ENCODE measurements around the gene MAP2K6.

Gene MAP2K6

GRCh38 chr17:69454051-69454450 lies 39.6 kb downstream of the MAP2K6 start:
- Mint-ChIP-seq H3K27me3 (ENCODE audit: low read depth) (no peaks in the 10 kb centered on the region), H3K27ac (no peak overlapping the region), H3K9me3 (no peaks in the 10 kb centered on the region), H3K4me3 (no peak overlapping the region), H3K4me1 (ENCODE audit: low read depth) (peaks cover 7% of the 10 kb centered on the region), H3K36me3 (ENCODE audit: low read depth) (no peaks in the 10 kb centered on the region)
- DNase-seq (ENCODE audit: low spot score), result no peak

GRCh38 chr17:69455040-69455439 lies 40.5 kb downstream of the MAP2K6 start:
- Mint-ChIP-seq H3K36me3 (ENCODE audit: low read depth) (no peaks in the 10 kb centered on the region), H3K27ac (no peak overlapping the region), H3K4me1 (ENCODE audit: low read depth) (peaks cover 7% of the 10 kb centered on the region), H3K27me3 (ENCODE audit: low read depth) (no peaks in the 10 kb centered on the region), H3K9me3 (no peaks in the 10 kb centered on the region), H3K4me3 (no peak overlapping the region)
- DNase-seq (ENCODE audit: low spot score), result no peak

- no peaks in the 10 kb centered on the region for H3K36me3 Mint-ChIP-seq (ENCODE audit: low read depth)
- H3K27ac Mint-ChIP-seq, result no peak overlapping the region
- no peaks in the 10 kb centered on the region for H3K27me3 Mint-ChIP-seq (ENCODE audit: low read depth)
- DNase-seq (ENCODE audit: low spot score), result no peak
- H3K4me3 Mint-ChIP-seq, result no peak overlapping the region
- no peaks in the 10 kb centered on the region for H3K9me3 Mint-ChIP-seq
- H3K4me1 Mint-ChIP-seq (ENCODE audit: low read depth), result peaks cover 4% of the 10 kb centered on the region
Measured at GRCh38 chr17:69457603-69458002, 43.1 kb downstream of the MAP2K6 start.

- H3K4me1 Mint-ChIP-seq (ENCODE audit: low read depth), result peaks cover 4% of the 10 kb centered on the region
- no peak overlapping the region for H3K4me3 Mint-ChIP-seq
- no peaks in the 10 kb centered on the region for H3K9me3 Mint-ChIP-seq
- no peaks in the 10 kb centered on the region for H3K36me3 Mint-ChIP-seq (ENCODE audit: low read depth)
- no peak overlapping the region for H3K27ac Mint-ChIP-seq
- no peak for DNase-seq (ENCODE audit: low spot score)
- no peaks in the 10 kb centered on the region for H3K27me3 Mint-ChIP-seq (ENCODE audit: low read depth)
Measured at GRCh38 chr17:69460963-69461922, 46.7 kb downstream of the MAP2K6 start.

GRCh38 chr17:69461951-69462369 lies 47.5 kb downstream of the MAP2K6 start:
- Mint-ChIP-seq H3K4me1 (ENCODE audit: low read depth) (peaks cover 4% of the 10 kb centered on the region), H3K36me3 (ENCODE audit: low read depth) (no peaks in the 10 kb centered on the region), H3K4me3 (no peak overlapping the region), H3K27me3 (ENCODE audit: low read depth) (no peaks in the 10 kb centered on the region), H3K27ac (no peak overlapping the region), H3K9me3 (no peaks in the 10 kb centered on the region)
- DNase-seq (ENCODE audit: low spot score), result no peak

GRCh38 chr17:69462882-69463281 lies 48.4 kb downstream of the MAP2K6 start:
- DNase-seq (ENCODE audit: low spot score), result no peak
- Mint-ChIP-seq H3K27me3 (ENCODE audit: low read depth) (no peaks in the 10 kb centered on the region), H3K4me1 (ENCODE audit: low read depth) (peaks cover under 1% of the 10 kb centered on the region), H3K36me3 (ENCODE audit: low read depth) (no peaks in the 10 kb centered on the region), H3K9me3 (no peaks in the 10 kb centered on the region), H3K27ac (no peak overlapping the region), H3K4me3 (no peak overlapping the region)

- Mint-ChIP-seq H3K9me3 (no peaks in the 10 kb centered on the region), H3K4me3 (no peak overlapping the region), H3K4me1 (ENCODE audit: low read depth) (no peaks in the 10 kb centered on the region), H3K27ac (no peak overlapping the region), H3K36me3 (ENCODE audit: low read depth) (no peaks in the 10 kb centered on the region), H3K27me3 (ENCODE audit: low read depth) (no peaks in the 10 kb centered on the region)
- DNase-seq (ENCODE audit: low spot score), result no peak
Measured at GRCh38 chr17:69466451-69466850, 52.0 kb downstream of the MAP2K6 start.

- no peaks in the 10 kb centered on the region for H3K27me3 Mint-ChIP-seq (ENCODE audit: low read depth)
- no peaks in the 10 kb centered on the region for H3K36me3 Mint-ChIP-seq (ENCODE audit: low read depth)
- no peak overlapping the region for H3K27ac Mint-ChIP-seq
- H3K4me1 Mint-ChIP-seq (ENCODE audit: low read depth), result no peaks in the 10 kb centered on the region
- DNase-seq (ENCODE audit: low spot score), result no peak
- H3K9me3 Mint-ChIP-seq, result no peaks in the 10 kb centered on the region
- H3K4me3 Mint-ChIP-seq, result no peak overlapping the region
Measured at GRCh38 chr17:69466905-69467667, 52.6 kb downstream of the MAP2K6 start.

GRCh38 chr17:69468207-69468606 lies 53.7 kb downstream of the MAP2K6 start:
- Mint-ChIP-seq H3K4me1 (ENCODE audit: low read depth) (no peaks in the 10 kb centered on the region), H3K4me3 (no peak overlapping the region), H3K27ac (no peak overlapping the region), H3K9me3 (no peaks in the 10 kb centered on the region), H3K27me3 (ENCODE audit: low read depth) (no peaks in the 10 kb centered on the region), H3K36me3 (ENCODE audit: low read depth) (no peaks in the 10 kb centered on the region)
- no peak for DNase-seq (ENCODE audit: low spot score)

GRCh38 chr17:69470702-69471101 lies 56.2 kb downstream of the MAP2K6 start:
- Mint-ChIP-seq H3K4me3 (no peak overlapping the region), H3K27me3 (ENCODE audit: low read depth) (no peaks in the 10 kb centered on the region), H3K9me3 (no peaks in the 10 kb centered on the region), H3K4me1 (ENCODE audit: low read depth) (no peaks in the 10 kb centered on the region), H3K36me3 (ENCODE audit: low read depth) (no peaks in the 10 kb centered on the region), H3K27ac (no peak overlapping the region)
- no peak for DNase-seq (ENCODE audit: low spot score)

GRCh38 chr17:69471406-69471805 lies 56.9 kb downstream of the MAP2K6 start:
- H3K27me3 Mint-ChIP-seq (ENCODE audit: low read depth), result no peaks in the 10 kb centered on the region
- no peaks in the 10 kb centered on the region for H3K4me1 Mint-ChIP-seq (ENCODE audit: low read depth)
- no peaks in the 10 kb centered on the region for H3K36me3 Mint-ChIP-seq (ENCODE audit: low read depth)
- no peak for DNase-seq (ENCODE audit: low spot score)
- no peak overlapping the region for H3K27ac Mint-ChIP-seq
- no peaks in the 10 kb centered on the region for H3K9me3 Mint-ChIP-seq
- no peak overlapping the region for H3K4me3 Mint-ChIP-seq

GRCh38 chr17:69473841-69474831 lies 59.6 kb downstream of the MAP2K6 start:
- Mint-ChIP-seq H3K27me3 (ENCODE audit: low read depth) (no peaks in the 10 kb centered on the region), H3K9me3 (no peaks in the 10 kb centered on the region), H3K36me3 (ENCODE audit: low read depth) (no peaks in the 10 kb centered on the region), H3K4me1 (ENCODE audit: low read depth) (peaks cover 3% of the 10 kb centered on the region), H3K27ac (no peak overlapping the region), H3K4me3 (no peak overlapping the region)
- no peak for DNase-seq (ENCODE audit: low spot score)

- no peak for DNase-seq (ENCODE audit: low spot score)
- Mint-ChIP-seq H3K27ac (no peak overlapping the region), H3K9me3 (no peaks in the 10 kb centered on the region), H3K4me3 (no peak overlapping the region), H3K4me1 (ENCODE audit: low read depth) (peaks cover 3% of the 10 kb centered on the region), H3K27me3 (ENCODE audit: low read depth) (no peaks in the 10 kb centered on the region), H3K36me3 (ENCODE audit: low read depth) (no peaks in the 10 kb centered on the region)
Measured at GRCh38 chr17:69477204-69477902, 62.9 kb downstream of the MAP2K6 start.

Data from T-helper 2 cell treated with Interferon-gamma antibody and Interleukin-4, amounts not matched to agents 5 μg/mL and 100 μg/mL, for 36 hours (primary cell).